Prostate gland (tissue), 2 donors: Measurements from ENCODE around the gene UGT2B7.

Experiments
- POLR2A ChIP-seq: fragments of 450-650 bp; IDR thresholded peaks from one replicate; pipeline ENCODE4 v1.6.1; 2016; ENCODE audit warnings: antibody characterized with exemption, mild to moderate bottlenecking
- TF ChIP-seq, protein P1 (sequence below), 4 experiments: fragments of 200-600 bp in 2 of 4; fragments of 450-650 bp in 2 of 4; sonication (generic) in 2 of 4; IDR thresholded peaks; 1 replicate in 3 of 4; 2 replicates in 1 of 4; pipeline ENCODE4 v1.5.1; 2016 to 2019; ENCODE audit warnings: antibody characterized with exemption in 4 of 4, mild to moderate bottlenecking in 2 of 4, moderate library complexity in 2 of 4

DNA sequence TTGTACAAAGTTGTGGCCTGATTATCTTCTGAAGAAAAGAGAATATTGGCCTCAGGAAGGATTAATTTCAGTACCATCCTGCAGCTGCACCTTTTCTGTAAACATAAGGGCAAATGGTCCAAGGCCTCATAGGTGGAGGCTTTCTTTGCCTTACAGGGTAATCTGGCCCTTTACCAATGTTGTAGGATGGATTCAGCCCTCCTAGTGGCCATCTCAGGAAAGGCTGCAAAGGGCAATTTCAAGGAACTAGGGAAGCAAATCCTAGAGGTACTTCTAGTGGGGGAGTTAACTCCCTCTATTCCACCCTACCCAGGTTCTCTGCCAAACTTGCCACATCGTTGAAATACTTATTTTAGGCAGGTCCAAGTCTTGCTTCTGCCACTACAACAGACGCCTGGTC is 60.6 kb downstream of the UGT2B7 start:
- no peak for TF ChIP-seq POLR2A
- TF ChIP-seq, protein P1, sequence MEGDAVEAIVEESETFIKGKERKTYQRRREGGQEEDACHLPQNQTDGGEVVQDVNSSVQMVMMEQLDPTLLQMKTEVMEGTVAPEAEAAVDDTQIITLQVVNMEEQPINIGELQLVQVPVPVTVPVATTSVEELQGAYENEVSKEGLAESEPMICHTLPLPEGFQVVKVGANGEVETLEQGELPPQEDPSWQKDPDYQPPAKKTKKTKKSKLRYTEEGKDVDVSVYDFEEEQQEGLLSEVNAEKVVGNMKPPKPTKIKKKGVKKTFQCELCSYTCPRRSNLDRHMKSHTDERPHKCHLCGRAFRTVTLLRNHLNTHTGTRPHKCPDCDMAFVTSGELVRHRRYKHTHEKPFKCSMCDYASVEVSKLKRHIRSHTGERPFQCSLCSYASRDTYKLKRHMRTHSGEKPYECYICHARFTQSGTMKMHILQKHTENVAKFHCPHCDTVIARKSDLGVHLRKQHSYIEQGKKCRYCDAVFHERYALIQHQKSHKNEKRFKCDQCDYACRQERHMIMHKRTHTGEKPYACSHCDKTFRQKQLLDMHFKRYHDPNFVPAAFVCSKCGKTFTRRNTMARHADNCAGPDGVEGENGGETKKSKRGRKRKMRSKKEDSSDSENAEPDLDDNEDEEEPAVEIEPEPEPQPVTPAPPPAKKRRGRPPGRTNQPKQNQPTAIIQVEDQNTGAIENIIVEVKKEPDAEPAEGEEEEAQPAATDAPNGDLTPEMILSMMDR (IDR thresholded peaks at IDR 0.05): no peak
